HG03045 (cell line): ENCODE measurements around the gene CR1.
A peak's percentile ranks its signal among the peaks of the same experiment; 100 is the strongest.
"Not testable (repeated sequence)": the region's sequence is repeated elsewhere in the genome, so short reads cannot be mapped to it uniquely, and the experiment has no call there.

ENCODE experiments used
- ATAC-seq: cut with Tn5 transposase; IDR thresholded peaks from one replicate; pipeline ENCODE4 v1.9.1; 2021; ENCODE audit warnings: mild to moderate bottlenecking, moderate library complexity; ENCODE audit not compliant: unreplicated experiment

The CR1 gene

DNA sequence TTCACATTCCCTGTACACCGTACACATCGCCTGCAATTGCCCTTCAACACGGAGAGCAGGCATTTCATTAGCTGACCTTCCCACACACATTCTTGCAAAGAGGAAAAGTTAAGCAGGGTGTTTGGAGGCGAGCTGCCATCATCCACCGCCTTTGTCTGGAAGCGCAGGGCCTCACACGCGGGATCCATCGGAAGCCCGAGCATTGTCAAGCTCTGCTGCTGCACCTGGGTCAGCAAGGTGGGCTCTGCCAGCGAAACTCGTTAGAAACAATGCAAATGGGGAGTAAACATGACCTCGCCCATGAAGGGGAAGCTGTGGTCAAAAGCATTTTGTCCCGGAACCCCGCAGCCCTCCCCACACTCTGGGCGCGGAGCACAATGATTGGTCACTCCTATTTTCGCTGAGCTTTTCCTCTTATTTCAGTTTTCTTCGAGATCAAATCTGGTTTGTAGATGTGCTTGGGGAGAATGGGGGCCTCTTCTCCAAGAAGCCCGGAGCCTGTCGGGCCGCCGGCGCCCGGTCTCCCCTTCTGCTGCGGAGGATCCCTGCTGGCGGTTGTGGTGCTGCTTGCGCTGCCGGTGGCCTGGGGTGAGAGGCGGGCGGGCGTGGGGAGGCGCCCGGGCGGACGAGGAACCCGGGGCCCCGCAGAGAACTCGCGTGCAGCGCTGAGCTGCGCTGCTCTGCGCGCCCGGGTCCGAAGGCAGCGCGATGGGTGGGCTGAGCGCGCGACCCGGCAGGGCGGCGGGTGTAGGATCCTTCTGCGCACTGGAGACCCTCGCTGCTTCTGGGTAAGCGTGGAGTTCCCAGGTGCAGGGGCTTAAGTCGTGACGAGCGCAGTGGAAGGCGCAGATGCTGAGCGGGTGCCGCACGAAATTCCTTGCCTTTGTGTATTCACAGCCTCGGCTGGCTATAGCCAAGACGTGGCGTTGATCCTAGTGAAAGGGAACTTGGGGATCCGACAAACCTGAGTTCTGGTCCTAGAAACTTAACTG, at the start of gene CR1:
TSS of gene CR1 (plus strand) at position 357 of the 992 bp plus-strand sequence. CDS start at position 468, 111 bp downstream.
- ATAC-seq = peak; percentile 71

DNA sequence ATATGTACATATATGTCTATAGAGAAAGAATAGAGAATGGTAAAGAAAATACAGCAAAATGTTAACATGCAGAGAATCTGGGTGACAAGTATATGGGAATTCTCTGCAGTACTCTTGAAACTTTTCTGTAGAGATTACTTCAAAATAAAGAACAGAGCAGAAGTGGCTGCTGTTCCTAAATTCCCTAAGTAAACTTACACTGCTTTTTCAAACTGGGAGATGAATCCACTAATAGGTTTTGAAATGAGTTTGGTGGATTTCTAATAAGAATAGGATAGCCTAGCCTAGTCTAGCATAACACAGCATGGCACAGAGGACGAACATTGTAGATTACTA, 42.3 kb upstream of the CR1 start:
- no peak for ATAC-seq

DNA sequence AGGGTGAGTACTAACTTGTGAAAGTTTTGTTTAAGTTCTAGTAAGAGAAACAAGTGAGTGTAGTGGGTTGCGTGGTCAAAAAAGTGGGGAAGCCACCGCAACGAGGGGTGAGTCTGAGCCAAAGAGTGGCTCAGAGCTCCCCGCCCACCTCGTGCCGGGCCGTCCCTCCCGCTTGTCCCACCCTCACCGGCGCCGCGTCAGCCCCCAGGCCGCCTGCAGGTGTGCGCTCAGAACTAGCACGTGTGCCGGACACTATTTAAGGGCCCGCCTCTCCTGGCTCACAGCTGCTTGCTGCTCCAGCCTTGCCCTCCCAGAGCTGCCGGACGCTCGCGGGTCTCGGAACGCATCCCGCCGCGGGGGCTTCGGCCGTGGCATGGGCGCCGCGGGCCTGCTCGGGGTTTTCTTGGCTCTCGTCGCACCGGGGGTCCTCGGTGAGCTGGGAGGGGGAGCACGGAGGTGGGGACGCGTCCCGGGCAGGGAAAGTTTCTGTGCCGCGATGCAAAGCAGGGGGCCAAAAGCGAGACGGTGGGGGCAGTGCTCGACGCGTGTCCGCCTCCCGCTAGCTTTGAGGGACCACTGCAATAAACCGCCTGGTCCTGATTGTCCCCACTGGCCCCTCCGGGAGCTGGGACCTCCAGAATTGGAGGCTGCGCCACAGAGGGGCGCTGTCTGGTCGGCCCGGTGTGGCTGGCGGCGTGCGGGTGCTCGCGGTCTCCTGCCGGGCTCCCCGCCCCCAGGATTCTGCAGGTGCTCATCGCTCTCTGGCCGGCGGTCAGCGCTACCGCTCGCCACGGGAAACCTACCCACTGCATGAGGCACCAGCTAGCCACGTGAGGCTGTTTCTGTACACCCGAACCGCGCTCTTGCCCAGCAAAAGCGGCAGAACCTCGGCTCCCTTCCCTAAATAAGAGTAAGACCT, 41.7 kb upstream of the CR1 start, which contains the start of gene CR2:
TSS of gene CR2 (plus strand) at position 283 of the 919 bp plus-strand sequence. CDS start at position 374, 91 bp downstream.
- peak; percentile 77 for ATAC-seq

DNA sequence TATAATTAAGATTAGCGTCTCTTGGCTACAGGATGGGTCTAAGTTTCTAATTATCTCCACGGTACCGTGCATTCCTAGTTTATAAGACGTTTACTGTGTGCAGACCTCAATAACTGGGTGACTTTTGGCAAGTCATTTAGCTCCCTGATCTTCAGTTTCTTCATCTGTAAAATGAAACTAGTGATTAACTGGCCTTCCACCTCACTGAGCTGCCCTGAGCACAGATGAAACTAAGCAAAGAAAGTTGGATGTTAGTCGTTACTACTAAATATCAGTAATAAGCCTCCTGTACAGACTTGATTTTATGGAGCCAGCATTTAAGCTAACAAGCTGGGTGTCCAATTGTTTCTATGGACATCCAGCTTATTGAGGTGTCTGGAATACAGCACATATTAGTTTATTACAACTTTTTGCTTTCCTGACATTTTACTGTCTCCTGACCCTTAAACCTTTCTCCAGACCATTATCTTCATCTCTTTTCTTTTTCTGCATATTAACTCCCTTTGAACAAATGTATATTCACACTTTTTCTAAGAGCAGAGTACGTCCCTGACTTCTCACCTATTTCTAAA, 40.7 kb upstream of the CR1 start:
- no peak for ATAC-seq

DNA sequence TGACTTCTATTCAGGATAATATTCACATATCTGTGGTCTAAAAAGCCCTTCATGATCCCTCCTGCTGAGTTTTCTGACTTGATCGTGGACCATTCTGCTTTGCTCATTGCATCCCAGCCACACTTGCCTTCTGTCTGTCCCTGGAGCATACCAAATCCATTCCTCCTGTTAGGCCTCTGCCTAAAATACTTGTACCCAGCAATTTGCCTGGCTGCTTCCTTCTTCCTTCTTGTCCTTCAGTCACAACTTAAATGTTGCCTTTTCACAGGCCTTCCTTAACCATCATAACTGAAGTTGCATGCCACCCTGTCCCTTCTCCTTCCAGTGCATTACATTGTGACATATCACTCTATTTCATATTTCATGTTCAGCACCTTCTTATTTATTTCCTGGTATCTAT, 37.5 kb upstream of the CR1 start:
- ATAC-seq = no peak

DNA sequence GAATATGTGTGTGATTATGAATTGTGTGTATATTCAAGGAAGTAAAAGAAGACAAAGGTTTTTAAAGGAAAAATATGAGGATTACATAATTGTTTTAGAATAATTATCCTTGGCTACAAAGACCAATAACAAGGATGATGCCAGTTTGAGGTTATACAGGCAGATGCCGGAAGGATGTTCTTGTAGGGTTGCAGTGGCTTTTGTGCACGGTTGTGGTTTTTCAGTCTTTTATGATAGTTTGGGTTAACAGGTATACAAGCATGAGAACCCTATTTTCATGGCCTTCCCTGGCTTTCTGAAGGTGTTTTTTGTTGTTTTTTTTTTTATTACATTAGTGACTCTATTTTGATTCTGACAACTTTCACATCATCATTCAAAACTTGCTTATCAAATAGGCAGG, 36.9 kb upstream of the CR1 start:
- no peak for ATAC-seq

DNA sequence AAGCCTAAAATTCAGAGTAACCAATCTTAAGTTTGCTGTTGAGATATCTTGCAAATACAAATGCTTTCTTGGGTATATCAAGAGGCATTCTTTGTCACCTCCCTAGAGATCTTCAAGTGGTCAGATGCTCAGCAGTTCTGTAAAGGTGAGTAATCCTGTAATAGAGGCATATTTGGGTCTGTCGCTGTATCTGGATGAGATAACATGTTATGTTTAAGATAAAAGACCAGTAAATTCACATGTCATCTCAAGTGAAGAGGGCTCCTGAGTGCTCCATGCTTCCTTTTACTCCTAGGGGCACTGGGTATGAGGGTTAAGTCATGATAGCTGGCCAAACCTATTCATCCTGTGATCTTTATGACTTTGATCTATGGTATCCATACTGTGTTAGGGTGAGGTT, 34.3 kb upstream of the CR1 start:
- ATAC-seq = no peak

DNA sequence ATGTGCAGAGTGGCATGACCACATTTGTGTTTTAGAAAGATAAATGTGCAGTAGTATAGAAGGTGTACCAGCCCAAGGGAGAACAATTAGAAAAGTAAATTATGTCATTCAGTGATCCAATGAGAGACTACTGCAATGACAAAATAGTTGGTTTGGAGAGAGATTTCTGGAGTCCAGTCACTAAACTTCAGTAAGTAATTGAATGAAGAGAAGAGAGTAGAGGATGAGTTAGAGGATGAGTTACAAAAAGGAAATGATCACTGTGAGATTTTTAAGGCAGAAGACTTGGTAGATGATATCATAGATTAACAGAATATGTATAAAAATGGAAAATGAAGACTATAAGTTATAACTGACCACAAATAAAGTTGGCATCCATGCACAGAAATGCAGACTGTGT, 33.4 kb upstream of the CR1 start:
- ATAC-seq = no peak

DNA sequence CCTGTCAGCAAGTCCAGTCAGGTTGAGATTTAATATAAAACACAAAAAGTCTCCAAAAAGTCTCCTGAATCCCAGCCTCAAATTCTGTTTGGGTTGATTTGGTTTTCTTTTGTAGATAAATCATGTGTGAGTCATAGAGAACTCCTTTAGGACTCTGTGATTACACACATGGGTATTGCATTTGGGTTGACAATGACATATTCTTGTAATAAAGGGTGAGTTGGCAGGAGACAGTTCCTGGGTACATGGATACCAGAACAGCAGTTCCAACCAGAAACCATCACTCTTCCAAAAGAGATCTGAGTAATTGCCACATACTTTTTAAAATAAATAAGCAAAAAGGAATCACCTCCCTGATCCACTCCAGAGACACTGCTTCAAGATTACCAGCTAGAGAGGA, 32.9 kb upstream of the CR1 start:
- ATAC-seq = no peak

DNA sequence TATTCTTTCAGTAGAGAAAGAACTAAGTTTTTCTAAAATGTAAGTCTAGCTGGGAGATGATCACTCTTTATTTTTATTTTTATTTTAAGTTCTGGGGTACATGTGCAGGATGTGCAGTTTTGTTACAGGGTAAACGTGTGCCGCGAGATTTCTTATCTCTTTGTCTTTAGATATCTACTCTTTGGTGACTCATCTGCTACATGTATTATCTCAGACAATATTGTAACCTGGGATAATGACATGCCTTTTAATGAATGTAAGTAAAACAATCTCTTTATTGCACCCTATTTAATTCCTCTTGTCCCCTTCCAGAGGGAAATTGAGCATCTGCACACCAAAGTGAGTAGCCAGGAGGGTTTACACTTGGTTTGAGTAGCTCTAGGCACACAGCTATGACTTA, 32.4 kb upstream of the CR1 start:
- ATAC-seq = no peak

DNA sequence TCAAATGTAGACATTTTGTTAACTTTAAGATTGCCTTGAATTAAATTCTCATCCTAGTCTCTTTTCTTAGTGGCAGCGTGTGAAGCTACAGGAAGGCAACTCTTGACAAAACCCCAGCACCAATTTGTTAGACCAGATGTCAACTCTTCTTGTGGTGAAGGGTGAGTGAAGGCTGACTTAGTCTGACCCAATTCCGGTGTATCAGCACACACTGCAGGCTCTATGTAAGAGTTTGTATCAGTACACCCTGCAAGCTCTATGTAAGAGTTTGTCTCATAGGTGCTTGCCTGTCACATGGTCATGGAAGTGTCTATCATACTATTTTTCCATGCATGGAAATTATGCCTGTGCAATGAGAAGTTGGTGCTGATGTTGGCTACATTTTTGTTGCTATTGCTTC, 25.0 kb upstream of the CR1 start:
- ATAC-seq = no peak

DNA sequence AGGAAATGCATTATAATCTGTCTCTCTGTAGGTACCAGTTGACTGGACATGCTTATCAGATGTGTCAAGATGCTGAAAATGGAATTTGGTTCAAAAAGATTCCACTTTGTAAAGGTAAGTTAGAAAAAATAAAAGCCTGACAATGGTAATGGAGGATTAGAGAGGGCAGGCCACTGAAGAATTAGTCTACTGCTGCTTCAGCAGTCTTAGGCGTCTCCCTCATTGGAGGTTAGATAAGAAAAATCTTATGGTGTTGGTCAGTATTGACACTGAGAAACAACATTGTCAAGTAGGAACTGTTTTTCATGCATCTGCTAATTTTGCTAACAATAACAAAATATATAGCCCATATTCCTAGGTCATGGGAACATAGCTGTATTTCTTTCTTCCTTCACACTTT, 21.7 kb upstream of the CR1 start:
- ATAC-seq = no peak

DNA sequence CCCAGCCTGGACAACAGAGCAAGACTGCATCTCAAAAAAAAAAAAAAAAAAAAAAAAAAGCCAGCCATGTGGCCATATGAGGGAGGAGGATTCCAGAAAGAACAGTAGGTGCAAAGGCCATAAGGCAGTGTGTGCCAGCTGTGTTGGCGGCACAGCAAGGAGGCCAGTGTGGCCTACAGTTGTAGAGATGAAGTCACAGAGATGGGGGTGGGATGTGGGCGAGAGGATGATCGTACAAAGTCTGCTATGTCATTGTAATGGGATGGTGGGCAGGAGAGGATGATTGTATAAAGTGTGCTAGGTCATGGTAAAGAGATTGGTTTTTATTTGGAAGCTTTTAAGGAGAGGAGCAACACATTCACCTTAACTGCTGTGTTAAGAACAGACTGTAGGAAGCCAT, 9.8 kb upstream of the CR1 start:
- no peak for ATAC-seq

DNA sequence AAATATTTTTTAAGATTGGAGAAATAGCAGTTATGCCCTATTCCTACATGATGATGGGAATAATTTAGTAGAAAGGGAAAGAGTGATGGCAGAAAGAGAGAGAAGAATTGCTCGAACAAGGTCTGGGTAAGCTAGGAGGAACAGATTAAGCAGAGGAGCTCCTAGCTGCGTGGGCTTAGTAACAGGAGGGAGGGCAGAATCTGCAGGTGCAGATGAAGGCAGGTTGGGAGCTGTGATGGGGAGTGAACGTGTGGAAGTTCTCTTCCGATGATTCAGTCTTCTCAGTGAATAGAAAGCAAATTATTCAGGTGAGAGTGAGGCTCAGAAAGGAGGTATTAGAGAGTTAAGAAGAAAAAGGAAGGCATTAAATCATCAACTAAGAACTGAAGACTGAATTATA, 8.3 kb upstream of the CR1 start:
- ATAC-seq = no peak

DNA sequence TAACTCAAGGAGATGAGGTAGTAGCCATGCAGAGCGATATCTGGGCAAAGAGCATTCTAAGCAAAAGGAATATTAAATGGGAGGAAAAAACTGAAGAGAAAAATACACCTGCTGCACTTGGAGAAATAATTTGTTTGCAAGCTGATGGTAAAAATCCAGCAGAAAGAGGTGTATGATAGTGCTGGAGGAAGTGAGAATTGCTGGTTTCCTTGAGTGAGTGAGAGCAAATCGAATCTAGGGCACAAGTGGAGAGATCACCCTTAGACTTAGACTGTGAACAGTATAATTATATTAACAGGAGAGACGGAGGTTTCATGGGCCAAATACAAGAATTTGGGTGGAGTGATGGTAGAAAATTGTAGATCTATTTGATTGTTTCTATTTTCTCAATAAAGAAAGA, 2.7 kb upstream of the CR1 start:
- ATAC-seq = no peak

DNA sequence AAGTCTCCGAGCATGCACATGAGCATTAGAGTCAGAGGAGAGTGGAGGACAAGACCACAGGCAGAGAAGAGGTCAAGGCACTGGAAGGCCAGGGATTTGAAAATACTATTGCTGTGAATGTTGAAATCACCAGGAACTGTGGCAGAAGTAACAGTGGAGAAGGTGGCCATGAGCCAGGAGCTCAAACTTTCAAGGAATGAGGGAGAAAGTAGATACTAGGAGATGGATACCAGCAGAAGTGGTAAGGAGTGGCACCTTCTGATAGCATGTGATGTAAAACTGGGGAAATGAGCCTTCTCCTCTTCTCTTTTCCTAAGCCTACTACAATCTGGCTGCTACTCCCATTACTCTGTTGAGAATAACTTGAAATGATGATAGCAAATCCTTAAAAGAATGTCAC, 1.8 kb upstream of the CR1 start:
- ATAC-seq = no peak

DNA sequence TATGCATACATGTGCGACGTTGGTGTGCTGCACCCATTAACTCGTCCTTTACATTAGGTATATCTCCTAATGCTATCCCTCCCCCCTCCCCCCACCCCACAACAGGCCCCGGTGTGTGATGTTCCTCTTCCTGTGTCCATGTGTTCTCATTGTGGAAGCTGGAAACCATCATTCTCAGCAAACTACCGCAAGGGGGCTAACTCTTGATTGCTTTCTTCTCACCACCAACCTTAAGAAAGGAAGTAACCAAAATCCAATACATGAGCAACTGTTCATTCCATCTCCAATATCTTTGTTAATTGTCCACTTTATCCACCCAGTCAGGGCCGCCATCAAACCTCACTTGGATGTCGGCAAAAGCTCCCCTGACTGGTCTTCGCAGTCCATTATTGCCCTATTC, 676 bp upstream of the CR1 start:
- ATAC-seq = not testable (repeated sequence)

DNA sequence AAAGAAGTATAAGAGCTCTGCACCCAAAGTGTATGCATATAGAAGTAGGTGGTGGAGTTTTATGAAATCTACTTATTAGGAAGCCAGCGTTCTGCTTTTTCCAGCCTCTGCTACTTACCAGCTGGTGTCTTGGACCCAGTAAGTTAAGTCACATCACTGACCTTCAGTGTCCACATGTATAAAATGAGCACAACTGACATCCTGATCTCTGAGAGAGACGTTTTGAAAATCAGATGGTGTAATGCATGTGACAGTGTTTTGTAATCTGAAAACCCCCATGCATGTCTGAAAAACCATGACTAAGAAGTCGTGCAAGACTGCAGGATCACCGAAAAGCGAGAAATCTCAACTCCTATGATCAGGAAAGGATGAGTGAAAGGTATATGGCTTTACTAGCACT, 2.0 kb downstream of the CR1 start:
- ATAC-seq = no peak

DNA sequence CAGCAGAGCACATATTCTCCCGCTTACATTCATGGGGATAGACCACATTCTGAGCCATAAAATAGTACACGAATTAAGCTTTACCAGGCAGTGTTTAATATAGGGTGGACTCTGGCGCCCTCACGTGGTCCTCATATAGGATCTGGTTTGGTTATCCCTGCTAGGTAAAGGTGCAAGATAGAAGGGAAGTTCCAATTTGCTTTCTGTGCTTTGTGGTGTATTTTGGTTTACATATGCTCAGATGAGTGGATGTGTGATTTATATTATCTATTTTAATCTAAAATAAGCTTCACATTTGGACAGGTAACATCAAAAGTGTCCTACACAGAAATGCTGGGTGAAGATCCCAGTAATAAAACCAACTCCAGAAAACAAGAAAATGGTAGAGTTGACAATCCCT, 3.6 kb downstream of the CR1 start:
- no peak for ATAC-seq

DNA sequence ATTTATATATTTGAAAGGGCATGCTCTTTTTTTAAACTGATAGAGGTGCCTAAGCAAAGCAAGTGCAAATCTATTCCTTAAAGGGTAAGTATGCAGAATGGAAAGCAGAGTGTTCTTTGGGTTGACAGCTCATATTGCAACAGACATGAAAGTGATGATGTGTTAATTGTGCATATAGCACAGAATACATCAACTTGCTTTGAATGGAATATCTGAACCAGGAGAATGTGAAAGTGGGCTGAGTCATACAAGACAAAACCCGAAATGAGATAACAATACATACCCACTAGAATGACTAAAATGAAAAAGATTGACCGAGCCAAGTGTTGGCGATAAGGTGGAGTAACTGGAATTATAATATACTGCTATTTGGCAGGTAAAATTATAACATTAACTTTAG, 4.3 kb downstream of the CR1 start:
- no peak for ATAC-seq

DNA sequence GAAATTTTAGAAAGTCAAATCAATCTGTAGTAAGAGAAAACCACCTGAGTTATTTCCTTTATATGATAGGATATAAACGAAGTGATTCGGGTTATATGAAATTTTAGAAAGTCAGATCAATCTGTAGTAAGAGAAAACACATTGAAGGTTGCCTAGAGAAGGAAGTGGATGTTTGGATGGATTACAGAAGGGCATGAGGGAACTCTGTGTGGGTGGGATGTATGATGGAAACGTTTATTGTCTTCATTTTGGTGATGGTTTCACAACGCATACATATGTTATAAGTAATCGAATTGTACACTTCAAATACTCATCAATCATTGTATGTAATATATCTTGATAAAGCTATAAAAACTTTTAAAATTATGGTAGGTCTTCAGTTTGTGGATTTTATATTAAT, 5.1 kb downstream of the CR1 start:
- ATAC-seq = no peak
